Gastrocnemius medialis (tissue), 4 donors: ENCODE measurements around the gene THOC7. TPM values are rescaled to one million over a fixed set of nuclear protein-coding genes. Genes with fewer than 3 reads are reported as not detected.

Experiments
- ATAC-seq, 2 donors: fragments of 150-250 bp; one replicate each; pipeline ENCODE4 v1.9.1; 2016
- DNase-seq, 2 donors: peaks; one replicate each; pipeline ENCODE4 v3.0.0-alpha.2; 2019
- H3K27ac ChIP-seq, 4 donors: fragments of 200-600 bp; sonication (generic); 1 replicate in 1 of 4; 2 replicates in 3 of 4; pipeline ENCODE4 v1.5.1; 2016 to 2018; ENCODE audit warnings: mild to moderate bottlenecking in 2 of 4, moderate library complexity in 1 of 4
- H3K27me3 ChIP-seq, 3 donors: fragments of 200-600 bp; sonication (generic) in 2 of 3; 1 replicate in 1 of 3; 2 replicates in 2 of 3; pipeline versions ENCODE4 v1.5.1 to v1.6.0; 2016 to 2019; ENCODE audit warnings: mild to moderate bottlenecking in 1 of 3, moderate library complexity in 1 of 3
- H3K36me3 ChIP-seq, 2 donors: fragments of 200-600 bp; sonication (generic) in 1 of 2; one replicate each; pipeline ENCODE4 v1.5.1; 2017 to 2018
- H3K4me1 ChIP-seq, 2 donors: fragments of 200-600 bp; sonication (generic) in 1 of 2; one replicate each; pipeline ENCODE4 v1.5.1; 2016 to 2017; ENCODE audit warnings: mild to moderate bottlenecking in 2 of 2
- H3K4me3 ChIP-seq, 4 donors: fragments of 200-600 bp; sonication (generic) in 3 of 4; 1 replicate in 1 of 4; 2 replicates in 3 of 4; pipeline ENCODE4 v1.5.1; 2016 to 2019; ENCODE audit warnings: mild to moderate bottlenecking in 2 of 4
- H3K9me3 ChIP-seq, 3 donors: fragments of 200-600 bp; sonication (generic) in 2 of 3; 1 replicate in 1 of 3; 2 replicates in 2 of 3; pipeline ENCODE4 v1.5.1; 2016 to 2019
- POLR2A ChIP-seq, 2 donors: fragments of 450-650 bp; IDR thresholded peaks; one replicate each; pipeline ENCODE4 v1.6.1; 2017; ENCODE audit warnings: antibody characterized with exemption in 2 of 2, mild to moderate bottlenecking in 2 of 2, moderate library complexity in 2 of 2
- in situ Hi-C, 4 donors: fragments of 200-750 bp; cut with MboI; loops; one replicate each; pipeline versions ENCODE4 v1.15.0 to v1.8.0; 2017; ENCODE audit warnings: low sequenced_read_pairs in 4 of 4
- intact Hi-C: fragments of 100-400 bp; cut with DNase I; formaldehyde crosslinking; loops from one replicate; pipeline ENCODE4 v1.15.1; 2023; ENCODE audit warnings: low total_unique reads
- total RNA-seq, 4 donors: library from RNA; depleted of rRNA; stranded (reverse); fragments of >200 nt; gene quantifications; one replicate each; pipeline versions ENCODE4 v1.1.0 to v1.2.3, GENCODE V29; 2016
- TF ChIP-seq, protein P1 (sequence below), 5 experiments: fragments of 450-650 bp in 3 of 5; fragments of 200-600 bp in 2 of 5; sonication (generic) in 2 of 5; IDR thresholded peaks in 4 of 5; conservative IDR thresholded peaks in 1 of 5; 1 replicate in 4 of 5; 2 replicates in 1 of 5; pipeline ENCODE4 v1.5.1; 2016 to 2019; ENCODE audit warnings: antibody characterized with exemption in 5 of 5, mild to moderate bottlenecking in 3 of 5, moderate library complexity in 3 of 5

The THOC7 gene
- total RNA-seq, 4 donors from 2014 or later: 52.0 to 74.8 (median 67.6) TPM

DNA sequence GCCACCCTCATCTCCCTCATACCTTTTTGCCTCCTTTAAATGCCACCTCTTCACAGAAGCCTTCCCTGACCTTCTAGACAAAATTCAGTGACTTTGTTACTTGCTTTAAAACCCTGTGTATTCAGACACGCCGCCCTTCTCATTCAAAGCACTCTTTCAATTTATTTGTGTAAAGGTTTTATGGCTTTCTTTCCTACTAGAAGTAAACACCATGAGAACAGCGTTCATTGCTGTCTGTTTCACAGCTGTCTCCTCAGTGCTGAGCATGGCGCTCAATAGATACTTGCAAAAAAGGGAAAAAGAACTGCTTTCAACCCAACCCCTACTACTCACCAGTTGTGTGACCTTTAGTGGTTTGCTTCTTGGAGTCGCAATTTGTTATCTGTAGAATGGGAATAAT, 17.0 kb upstream of the THOC7 start:
- no peak overlapping the region for H3K4me3 ChIP-seq
- in situ Hi-C loops: no loop called here
- TF ChIP-seq POLR2A (IDR thresholded peaks at IDR 0.05): no peak
- TF ChIP-seq, protein P1, sequence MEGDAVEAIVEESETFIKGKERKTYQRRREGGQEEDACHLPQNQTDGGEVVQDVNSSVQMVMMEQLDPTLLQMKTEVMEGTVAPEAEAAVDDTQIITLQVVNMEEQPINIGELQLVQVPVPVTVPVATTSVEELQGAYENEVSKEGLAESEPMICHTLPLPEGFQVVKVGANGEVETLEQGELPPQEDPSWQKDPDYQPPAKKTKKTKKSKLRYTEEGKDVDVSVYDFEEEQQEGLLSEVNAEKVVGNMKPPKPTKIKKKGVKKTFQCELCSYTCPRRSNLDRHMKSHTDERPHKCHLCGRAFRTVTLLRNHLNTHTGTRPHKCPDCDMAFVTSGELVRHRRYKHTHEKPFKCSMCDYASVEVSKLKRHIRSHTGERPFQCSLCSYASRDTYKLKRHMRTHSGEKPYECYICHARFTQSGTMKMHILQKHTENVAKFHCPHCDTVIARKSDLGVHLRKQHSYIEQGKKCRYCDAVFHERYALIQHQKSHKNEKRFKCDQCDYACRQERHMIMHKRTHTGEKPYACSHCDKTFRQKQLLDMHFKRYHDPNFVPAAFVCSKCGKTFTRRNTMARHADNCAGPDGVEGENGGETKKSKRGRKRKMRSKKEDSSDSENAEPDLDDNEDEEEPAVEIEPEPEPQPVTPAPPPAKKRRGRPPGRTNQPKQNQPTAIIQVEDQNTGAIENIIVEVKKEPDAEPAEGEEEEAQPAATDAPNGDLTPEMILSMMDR (IDR thresholded peaks at IDR 0.05 in 4 of 5, conservative IDR thresholded peaks at IDR 0.05 in 1 of 5): no peak
- no peaks in the 10 kb centered on the region for H3K36me3 ChIP-seq
- no peak for ATAC-seq
- intact Hi-C loops: no loop called here
- H3K27me3 ChIP-seq: no peaks in the 10 kb centered on the region
- peaks cover 27 to 44% of the 10 kb centered on the region in 2 donors for H3K4me1 ChIP-seq
- no peak for DNase-seq
- no peak overlapping the region for H3K27ac ChIP-seq
- H3K9me3 ChIP-seq: no peaks in the 10 kb centered on the region

DNA sequence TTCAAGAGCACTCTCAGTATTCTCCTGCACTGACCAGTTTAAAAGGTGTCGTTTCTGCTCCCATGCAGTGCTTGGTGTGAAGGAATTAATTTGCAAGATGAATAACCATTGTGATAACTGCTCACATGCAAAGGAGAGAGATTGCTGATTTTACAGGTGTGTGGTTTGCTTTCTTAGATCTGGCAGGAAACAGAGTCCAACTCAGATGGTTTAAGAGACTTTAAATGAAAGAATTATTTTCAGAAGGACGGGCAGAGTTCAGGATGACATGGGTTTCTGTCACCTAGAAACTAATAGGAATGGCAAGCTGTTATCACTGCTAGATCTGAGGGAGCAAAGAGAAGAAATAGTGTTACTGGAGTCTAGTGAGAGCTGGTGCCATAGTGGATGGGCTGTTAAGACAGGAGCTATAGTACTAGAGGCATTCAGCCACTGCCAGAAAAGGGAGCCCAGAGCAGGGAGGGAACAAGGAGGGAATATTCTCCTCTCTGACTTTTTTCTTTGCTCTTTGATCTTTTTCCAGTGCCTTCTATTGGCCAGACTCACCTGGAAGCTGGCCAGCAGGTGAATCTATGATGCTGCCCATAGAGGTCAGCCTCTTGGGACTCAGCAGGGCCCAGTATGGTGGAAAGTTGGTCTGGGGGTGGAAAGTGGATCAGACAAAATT, 14.9 kb upstream of the THOC7 start:
- in situ Hi-C loops (no loop called here), intact Hi-C loops (no loop called here)
- no peak overlapping the region for H3K4me3 ChIP-seq
- no peak overlapping the region for H3K27ac ChIP-seq
- peaks cover 35 to 53% of the 10 kb centered on the region in 2 donors for H3K4me1 ChIP-seq
- H3K27me3 ChIP-seq: no peaks in the 10 kb centered on the region
- no peaks in the 10 kb centered on the region for H3K9me3 ChIP-seq
- no peaks in the 10 kb centered on the region for H3K36me3 ChIP-seq
- TF ChIP-seq, protein P1 (IDR thresholded peaks at IDR 0.05 in 4 of 5, conservative IDR thresholded peaks at IDR 0.05 in 1 of 5): no peak
- no peak for TF ChIP-seq POLR2A (IDR thresholded peaks at IDR 0.05)
- DNase-seq (no peak), ATAC-seq (no peak)

DNA sequence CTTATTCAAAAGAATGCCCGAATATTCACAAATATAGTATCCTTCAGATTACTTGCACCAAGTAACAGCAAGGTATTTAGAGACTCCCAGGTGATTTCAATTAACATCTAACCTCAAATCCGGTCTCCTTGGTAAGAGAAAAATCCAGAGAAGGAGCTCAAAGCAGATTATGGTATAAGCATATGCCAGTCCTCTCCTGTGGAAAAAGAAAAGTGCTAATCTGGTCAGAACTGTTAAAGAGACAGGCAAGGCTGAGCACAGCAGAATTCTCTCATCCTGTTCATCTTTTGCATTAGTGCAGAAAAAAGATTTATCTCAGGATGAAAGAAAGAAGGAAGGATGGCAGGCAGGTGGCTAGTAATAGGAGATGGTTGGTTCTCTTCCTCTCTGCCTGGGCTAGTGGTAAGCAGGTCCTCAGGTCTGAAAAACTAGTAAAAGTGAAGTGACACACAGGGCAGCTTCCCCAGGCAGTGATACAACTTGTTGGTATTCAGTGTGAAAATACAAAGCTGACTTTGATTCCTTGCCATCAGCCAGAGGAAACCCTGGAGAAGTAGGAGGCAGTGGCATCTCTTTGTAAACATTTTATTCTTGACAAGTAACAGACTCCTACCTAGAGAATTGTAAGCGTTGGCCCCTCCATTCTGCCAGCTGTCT, 14.3 kb upstream of the THOC7 start:
- H3K4me3 ChIP-seq: no peak overlapping the region
- in situ Hi-C loops (no loop called here), intact Hi-C loops (no loop called here)
- peaks cover 33 to 52% of the 10 kb centered on the region in 2 donors for H3K4me1 ChIP-seq
- DNase-seq (no peak), ATAC-seq (no peak)
- TF ChIP-seq POLR2A (IDR thresholded peaks at IDR 0.05): no peak
- TF ChIP-seq, protein P1 (IDR thresholded peaks at IDR 0.05 in 4 of 5, conservative IDR thresholded peaks at IDR 0.05 in 1 of 5): no peak
- no peaks in the 10 kb centered on the region for H3K36me3 ChIP-seq
- no peaks in the 10 kb centered on the region for H3K27me3 ChIP-seq
- H3K9me3 ChIP-seq: no peaks in the 10 kb centered on the region
- no peak overlapping the region for H3K27ac ChIP-seq

DNA sequence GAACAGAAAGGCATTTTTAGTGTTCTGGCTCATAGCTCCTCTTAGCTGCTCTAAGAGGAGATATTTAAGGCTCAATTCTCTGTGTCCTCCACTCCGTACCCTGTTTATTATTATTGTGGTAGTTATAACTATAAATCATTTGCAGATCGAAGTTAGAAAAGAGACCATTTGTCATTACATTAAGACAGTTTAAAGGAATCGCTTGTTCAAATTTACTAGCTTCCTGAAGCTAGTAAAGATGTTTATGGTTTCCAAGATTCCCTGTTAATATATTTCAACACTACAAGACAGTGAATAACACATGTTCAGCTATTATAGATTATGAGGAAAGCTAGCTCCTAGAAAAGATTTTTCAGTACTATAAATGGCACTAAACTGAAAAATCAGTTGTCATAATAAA, 12.7 kb upstream of the THOC7 start:
- peaks cover 25 to 44% of the 10 kb centered on the region in 2 donors for H3K4me1 ChIP-seq
- in situ Hi-C loops: no loop called here

More for the DNA sequence above, 12.7 kb upstream of the THOC7 start:
- Histone ChIP-seq H3K27ac (no peak overlapping the region), H3K4me3 (no peak overlapping the region), H3K27me3 (no peaks in the 10 kb centered on the region), H3K36me3 (no peaks in the 10 kb centered on the region), H3K9me3 (no peaks in the 10 kb centered on the region)
- no peak for TF ChIP-seq POLR2A (IDR thresholded peaks at IDR 0.05)
- TF ChIP-seq, protein P1 (IDR thresholded peaks at IDR 0.05 in 4 of 5, conservative IDR thresholded peaks at IDR 0.05 in 1 of 5): no peak
- intact Hi-C loops: no loop called here
- ATAC-seq (no peak), DNase-seq (no peak)
